ENCODE data around the gene DHX38.

Gene DHX38

GRCh38 chr16:72123426-72123825, 29.8 kb downstream of the DHX38 start:
- DNase-seq = no peak

DNA sequence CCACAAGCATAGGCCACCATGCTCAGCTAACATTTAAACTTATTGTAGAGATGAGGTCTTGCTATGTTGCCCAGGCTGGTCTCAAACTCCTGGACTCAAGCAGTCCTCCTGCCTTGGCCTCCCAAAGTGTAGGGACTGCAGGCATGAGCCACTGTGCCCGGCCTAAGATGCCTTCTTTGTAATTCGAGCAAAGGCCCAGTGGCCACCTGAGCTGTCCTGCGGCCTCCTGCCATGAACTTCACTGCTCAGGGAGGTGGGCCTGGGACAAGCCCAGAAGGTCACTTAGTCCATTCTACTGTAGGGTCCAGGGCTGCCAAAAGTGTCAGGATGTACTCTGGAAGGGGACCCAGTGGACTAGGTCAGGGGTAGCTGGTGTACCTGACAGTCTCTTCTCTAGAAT, 30.5 kb downstream of the DHX38 start:
- no peak for DNase-seq

- DNase-seq = peak; percentile 75
Measured at GRCh38 chr16:72124761-72125634, 31.4 kb downstream of the DHX38 start.

GRCh38 chr16:72125635-72126428, 32.2 kb downstream of the DHX38 start:
- DNase-seq = no peak

- DNase-seq = no peak
Measured at GRCh38 chr16:72126429-72126765, 32.8 kb downstream of the DHX38 start.

DNA sequence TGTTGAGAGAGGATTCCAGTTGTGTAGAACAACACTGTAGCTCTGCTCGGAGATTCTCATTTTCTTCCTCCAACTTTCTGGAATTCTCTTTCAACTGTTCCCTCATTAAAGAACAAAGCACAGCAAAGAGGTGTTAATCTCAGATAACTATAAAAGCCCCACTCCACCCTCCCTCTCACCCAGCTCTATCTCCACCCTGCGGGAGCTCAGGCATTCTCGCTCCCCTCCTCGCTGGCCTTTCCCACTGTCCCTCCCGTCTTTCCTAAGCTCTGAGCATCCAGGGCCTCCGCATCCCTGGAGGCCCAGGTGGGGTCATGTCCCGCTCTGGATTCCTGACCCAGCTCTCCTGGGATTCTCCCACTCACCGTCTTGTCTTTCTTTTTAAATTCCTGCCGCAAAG, 35.1 kb downstream of the DHX38 start:
- DNase-seq = no peak

DNA sequence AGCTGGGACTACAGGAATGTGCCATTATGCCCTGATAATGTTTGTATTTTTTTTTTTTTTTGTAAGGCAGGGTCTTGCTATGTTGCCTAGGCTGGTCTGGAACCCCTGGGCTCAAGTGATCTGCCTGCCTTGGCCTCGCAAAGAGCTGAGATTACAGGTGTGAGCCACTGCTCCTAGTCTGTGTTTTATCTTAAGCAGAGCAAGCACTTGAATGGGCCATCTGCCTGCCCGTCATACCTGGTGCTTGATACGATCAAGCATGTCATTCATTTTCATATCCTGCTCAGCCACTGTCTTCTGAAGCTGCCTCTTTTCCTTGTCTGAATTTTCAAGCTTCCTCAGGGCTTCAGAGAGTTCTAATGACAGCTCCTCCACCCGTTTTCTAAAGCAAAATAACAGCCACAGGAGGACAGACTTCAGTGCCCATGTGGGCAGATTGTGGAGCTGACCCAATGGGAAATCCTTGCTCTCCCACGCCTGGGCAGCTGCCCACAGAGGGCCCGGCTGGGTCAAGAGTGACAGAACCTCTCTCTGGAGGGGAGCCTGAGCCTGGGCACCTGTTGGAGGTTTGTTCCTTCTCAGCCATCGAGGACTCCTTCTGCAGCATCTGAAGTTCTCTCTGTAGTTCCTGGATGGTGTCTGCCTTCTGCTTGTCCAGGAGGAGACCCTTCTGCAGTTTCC, 36.5 kb downstream of the DHX38 start:
- DNase-seq = no peak

DNA sequence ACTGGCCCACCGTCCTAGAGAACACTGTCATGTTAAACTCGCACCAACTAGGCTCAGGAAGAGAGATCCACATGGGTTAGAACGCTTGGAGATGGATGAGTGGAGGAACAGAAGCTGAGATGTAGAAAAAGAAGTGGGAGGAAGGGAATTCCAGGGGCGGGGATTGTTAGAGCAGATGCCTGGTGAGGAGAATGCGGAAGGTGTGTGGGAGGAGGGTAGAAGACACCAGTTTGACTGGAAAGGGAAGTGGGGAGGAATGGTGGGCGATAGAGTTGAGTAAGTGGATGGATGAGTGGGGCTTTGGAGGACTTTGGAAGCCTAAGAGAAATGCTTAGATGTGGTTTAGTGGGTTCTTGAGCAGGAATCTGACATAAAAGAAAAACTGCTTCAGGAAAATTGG, 37.4 kb downstream of the DHX38 start:
- DNase-seq = no peak

GRCh38 chr16:72132726-72133125, 39.1 kb downstream of the DHX38 start:
- DNase-seq = no peak

- DNase-seq = no peak
Measured at GRCh38 chr16:72134507-72134906, 40.9 kb downstream of the DHX38 start.

GRCh38 chr16:72137380-72138063, 43.9 kb downstream of the DHX38 start:
- no peak for DNase-seq

DNA sequence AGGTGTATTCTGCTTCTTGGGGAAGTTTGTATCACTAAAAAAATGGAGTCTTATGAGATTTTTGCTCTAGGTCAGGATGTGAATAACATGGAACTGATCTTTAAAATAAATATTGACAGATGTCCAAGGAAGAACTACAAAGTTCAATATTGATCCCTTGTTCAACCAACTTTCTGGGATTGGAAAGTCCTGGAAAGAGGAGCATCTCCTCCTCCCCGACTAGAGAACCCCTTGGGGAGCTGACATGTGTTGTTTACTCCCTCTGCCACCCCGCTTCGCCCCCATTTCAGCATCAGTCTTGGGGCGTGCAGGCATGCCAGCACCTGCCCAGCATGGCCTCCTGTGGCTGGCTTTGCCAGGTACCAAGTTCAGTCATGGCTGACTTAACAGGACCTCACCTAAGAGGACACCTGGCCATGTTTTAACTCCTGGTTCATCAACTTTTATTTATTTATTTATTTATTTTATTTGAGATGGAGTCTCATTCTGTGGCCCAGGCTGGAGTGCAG, 44.5 kb downstream of the DHX38 start:
- no peak for DNase-seq

DNA sequence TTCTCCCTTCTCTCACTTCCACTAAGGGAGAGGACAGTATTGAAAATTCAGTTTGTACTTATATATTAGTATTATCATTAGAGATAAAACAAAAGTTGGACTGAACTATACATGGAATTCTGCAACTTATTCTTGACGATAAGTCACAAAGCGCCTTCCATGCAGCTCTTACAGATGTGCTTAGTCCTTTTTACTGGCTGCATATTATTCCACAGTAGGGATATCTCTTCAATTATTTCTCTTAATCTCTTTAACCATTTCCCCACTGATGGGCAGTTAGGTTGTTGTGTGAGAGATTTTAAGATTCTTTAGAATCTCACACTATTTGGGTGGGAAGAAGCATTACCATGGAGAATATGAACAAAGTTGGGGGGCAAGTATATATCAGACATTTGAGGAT, 46.3 kb downstream of the DHX38 start:
- no peak for DNase-seq

GRCh38 chr16:72142476-72142875, 48.8 kb downstream of the DHX38 start:
- DNase-seq = no peak

GRCh38 chr16:72149676-72150464, 56.2 kb downstream of the DHX38 start:
- no peak for DNase-seq

DNA sequence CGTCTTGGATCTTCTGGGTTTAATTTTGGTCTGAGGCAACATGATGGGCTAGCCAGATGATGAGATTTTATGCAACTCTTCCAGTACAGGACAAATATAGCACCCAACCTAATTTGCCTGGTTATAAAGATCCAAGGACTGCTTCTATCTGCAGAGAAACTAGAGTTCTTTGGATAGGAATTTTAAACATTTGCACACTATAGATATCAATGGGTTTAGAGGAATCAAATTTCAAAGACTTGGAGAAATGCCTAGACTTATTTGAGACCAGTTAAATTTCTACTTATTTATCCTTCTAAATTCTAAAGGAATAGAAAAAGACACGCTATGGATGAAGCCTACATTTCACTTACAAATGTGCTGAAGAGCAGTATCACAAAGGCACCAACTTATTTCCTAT, 65.7 kb downstream of the DHX38 start:
- no peak for DNase-seq

DNA sequence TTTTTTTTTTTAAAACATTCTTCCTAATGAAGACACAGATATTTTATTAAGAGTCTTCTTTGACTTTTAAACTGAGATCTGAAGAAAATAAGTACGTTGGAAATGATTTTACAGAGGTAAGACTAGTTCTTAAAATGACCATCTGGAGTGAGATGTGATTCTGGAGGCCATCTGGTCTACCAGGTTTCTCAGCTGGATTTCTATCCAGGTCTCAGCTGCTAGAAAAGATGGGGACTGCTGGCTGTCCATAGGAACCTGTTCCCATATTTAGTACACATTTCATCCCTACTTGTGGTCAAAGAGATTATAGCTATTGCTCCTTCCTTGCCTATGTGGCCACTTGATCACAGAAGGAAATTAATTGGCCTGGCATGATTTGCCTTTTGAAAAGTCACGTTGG, 66.2 kb downstream of the DHX38 start:
- no peak for DNase-seq

DNA sequence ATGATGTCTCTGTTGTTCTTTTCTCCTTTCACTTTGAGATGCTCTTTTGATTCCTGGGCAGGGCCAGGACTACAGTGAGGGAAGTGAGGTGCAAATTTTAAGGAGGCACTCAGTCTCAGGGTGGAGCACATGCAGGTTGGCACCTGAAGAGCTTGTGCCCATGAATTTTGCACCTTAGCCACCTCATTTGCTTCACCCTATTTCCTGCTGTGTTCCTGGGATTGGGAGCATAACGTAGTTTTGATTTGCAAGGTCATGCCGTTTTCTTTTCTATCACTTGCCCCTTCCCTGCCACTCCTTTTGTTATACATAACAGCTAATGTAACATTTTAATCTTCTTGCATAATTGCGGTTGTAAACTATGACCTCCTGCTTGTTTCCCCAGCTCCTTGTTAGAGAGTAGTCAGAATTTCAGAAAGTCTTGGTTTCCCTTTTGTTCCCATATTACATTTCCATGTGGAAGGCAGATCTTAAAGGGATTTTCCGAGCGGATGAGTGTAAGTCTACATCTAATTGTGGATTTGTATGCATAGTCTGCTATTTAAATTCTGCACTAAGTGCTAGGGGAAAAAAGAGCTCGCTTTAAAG, 68.6 kb downstream of the DHX38 start:
- no peak for DNase-seq
